Stimulated activated naive CD8-positive, alpha-beta T cell treated with anti-CD3 and anti-CD28 coated beads, Interleukin-15, Interleukin-2, amounts not matched to agents 100 U/mL and 50 U/mL, for 24 hours (primary cell): ENCODE results near the gene SLC8A1.

Source experiments
- ATAC-seq: fragments of 150-1000 bp; cut with Tn5 transposase; one replicate; pipeline ENCODE4 v1.10.0; 2021
- DNase-seq: peaks from one replicate; pipeline ENCODE4 v3.0.0; 2021

The SLC8A1 gene

DNA sequence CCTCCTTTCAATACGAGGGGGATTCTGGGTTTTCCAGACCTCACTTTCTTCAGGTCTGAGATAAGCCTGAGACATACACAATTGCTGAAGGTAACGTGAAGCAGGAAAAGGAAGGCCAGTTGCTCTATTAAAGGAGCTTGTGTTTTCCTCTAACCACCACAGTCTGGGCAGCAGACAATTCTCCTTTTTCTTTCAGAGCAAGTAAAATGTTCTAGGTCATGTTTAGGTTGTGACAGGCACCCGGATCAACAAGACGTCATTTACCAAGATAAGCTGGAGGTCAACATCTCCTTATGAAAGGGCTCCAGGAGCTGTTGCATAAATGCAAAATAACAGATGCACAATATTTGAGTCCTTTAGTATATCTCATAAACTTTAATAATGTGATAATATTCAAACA is 148.1 kb downstream of the SLC8A1 start:
- ATAC-seq: no peak
- no peak for DNase-seq

DNA sequence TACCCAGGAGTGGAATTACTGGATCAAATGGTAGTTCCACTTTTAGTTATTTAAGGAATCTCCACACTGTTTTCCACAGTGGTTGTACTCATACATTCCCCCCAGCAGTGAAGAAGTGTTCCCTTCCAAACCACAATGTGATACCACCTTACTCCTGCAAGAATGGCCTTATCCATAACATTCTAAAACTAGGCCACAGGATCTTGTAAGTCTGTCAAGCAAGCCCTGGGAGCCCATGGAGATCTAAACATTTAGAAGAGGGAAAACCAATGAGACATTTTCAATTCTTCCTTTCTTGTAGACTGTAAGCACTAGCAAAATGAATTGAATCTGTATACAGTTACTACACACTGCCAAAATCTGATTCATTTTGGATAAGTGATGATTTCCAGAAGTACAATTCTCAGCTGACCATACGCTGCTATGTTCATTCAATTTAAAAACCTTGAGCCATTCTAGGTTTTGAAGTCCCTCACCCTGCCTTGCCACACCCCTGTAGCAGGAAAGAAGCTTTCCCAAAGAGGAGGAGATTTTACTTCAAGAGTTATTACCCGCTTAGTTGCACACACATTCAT is 149.1 kb downstream of the SLC8A1 start:
- no peak for DNase-seq

DNA sequence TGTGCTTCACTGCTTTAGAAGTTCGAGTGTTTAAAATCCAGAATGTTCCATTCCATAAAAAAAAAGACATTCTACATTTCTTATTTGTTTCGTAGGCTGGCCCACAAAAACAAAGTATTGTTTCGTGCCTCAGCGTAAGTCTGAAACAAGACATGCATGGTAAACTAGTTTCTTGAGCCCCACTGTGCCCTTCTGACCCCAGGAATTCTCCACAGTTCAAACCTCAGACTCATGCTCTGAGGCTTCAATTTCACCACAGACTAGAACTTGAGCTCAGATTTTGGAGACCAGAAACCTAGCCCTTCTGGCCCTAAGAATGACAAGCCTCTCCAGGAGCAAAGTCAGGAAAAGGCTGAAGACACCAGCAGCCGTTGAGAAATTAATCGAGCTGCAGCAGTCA is 151.5 kb downstream of the SLC8A1 start:
- no peak for ATAC-seq
- DNase-seq: no peak

More for the DNA sequence above, 149.1 kb downstream of the SLC8A1 start:
- no peak for ATAC-seq

DNA sequence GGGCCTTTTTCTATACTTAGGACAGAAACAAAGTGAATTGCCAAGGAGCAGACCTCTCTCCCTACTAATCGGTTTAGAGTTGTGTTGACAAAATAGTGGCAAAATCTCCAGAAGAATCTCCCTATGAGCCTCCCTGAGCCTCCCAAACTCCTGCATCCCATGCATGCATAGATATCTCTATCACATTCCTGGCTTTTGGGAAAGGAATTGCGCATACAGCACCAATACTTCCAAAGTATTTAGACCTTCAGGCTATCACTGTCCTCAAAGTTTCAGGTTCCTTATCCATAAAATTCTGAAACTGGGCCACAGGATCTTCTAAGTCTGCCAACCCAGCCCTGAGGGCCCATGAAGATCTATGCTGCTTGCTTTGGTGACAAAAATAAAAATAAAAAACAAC is 152.1 kb downstream of the SLC8A1 start:
- DNase-seq: no peak
- no peak for ATAC-seq

DNA sequence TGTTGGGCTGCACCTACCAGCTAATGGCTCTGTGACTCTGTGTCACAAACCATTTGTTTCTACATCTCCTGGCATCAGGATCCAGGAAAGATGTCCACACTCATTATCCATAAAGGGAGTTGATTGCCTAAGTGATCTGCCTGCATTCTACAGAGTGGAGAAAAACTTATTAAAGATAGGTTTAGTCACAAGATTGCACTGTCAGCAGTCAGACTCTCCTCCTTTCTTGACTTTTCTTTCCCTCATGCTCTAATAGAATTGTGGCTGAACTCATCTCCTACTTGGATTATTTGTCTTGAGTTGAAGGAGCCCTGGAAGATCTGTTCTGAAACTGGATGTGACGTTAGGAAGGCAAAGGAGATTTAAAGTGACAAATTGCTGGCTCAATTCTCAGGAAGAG is 152.7 kb downstream of the SLC8A1 start:
- no peak for ATAC-seq

DNA sequence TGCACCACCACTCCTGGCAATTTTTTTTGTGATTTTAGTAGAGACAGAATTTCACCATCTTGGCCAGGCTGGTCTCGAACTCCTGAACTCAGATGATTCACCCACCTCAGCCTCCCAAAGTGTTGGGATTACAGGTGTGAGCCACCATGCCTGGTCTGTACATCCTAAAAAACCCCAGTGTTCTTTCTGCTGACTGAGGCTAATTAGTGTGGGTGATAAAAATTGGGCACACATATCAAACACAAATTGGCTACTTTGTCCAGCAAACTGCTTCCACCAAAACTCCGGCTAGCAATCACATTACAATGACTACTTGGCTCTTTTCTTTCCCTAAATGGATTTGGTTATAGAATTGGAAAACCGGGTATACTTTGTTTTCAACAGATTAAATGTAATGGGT is 153.9 kb downstream of the SLC8A1 start:
- DNase-seq (no peak), ATAC-seq (no peak)

More for the DNA sequence above, 152.7 kb downstream of the SLC8A1 start:
- no peak for DNase-seq

DNA sequence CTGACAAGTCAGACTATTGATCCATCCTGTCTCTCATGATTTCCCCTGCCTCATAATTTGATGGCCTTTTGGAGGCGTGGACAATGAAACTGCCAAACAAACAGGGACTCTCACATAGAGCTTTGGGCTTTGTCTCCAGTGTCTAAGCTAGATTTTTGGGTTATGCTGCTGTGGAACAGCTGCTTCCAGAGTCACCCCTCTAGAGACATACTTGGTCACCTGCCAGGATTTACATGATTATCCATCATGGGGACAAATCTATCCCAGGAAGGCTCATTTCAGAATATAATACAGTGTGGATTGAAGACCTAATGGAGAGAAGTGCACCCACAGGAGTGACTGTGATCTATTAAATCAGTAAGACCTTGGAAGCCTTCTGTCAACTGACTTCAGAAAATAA is 159.6 kb downstream of the SLC8A1 start:
- ATAC-seq: no peak
- DNase-seq: no peak

DNA sequence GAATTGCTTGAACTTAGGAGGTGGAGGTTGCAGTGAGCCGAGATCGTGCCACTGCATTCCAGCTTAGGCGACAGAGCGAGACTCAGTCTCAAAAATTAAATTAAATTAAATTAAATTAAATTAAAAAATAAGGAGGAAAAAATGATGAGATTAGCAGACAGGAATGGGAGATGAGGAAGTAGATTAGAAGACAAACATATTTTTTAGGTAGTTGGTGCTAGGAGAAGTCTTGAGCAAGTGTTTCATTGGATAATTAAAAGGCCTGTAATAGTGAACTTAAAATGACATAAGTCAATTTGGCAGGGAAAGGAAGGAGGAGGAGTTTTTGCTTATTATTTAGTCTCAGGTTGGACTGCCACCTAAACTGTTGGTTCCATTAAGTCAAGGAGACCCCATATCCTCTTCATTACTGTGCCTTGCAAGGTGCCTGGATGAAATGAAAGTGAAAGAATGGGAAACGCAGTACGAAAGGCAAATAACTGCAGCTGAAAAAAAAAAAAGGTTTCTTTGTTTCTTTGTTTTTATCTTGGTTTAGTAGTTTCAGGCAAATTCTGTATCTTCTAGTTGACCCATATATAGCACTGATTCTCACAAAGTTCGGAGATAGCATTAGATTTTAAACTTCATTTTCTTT is 162.0 kb downstream of the SLC8A1 start:
- DNase-seq (no peak), ATAC-seq (no peak)

DNA sequence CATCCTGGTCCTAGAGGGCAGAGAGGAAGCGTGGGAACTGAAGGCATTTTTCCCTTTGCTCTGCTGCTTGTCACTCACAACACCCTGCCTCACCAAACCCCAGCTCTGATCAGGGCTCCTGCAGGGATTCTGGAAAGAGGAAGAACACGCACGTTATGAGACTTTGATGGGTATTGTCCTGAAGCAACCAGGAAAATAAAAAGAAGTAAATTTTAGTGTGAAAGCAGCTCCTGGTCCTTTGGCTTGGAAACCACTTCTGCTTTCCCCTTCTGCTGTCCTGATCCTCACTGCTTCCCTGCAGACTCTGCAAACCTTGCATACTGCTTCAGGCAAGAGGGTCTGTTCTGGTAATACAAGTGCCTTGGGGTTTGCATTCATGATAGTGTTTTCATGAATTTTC is 164.1 kb downstream of the SLC8A1 start:
- no peak for ATAC-seq
- no peak for DNase-seq

DNA sequence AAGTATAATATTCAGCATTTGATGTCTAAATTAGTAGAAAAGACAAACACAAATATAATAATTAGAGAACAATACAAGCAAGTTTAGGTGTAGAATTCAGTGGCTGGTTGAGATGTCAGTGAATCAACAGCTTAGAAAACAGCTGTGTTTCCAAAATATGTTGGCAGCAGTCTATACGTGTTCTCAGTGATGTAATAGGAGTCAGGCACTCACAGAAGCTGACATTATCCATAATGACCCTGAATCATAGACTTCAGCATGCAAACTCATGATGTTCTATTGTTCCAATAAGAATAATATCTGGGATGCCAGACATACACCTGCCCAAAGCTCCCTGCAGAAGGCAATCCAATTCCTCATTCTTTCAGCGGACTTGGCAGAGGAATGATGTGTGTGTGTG is 164.7 kb downstream of the SLC8A1 start:
- ATAC-seq (no peak), DNase-seq (no peak)

DNA sequence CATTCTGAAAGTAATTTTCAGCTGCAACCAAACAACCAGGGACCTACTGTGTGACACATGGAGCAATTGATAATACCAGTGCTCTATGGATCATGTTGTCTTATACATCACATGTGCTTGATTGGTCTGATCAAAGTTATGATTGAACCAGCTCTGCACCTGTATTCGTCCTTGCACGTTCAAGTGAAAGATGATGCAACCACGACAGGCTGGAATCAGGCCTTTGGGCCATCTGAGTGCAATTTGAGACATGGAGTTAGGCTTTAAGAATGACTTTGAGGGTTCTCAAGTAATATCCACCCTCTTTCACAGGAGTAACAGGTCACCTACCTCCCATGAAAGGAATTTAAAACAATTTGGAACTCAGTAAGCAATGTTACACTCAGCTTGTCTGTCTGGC is 165.2 kb downstream of the SLC8A1 start:
- DNase-seq: no peak
- no peak for ATAC-seq

DNA sequence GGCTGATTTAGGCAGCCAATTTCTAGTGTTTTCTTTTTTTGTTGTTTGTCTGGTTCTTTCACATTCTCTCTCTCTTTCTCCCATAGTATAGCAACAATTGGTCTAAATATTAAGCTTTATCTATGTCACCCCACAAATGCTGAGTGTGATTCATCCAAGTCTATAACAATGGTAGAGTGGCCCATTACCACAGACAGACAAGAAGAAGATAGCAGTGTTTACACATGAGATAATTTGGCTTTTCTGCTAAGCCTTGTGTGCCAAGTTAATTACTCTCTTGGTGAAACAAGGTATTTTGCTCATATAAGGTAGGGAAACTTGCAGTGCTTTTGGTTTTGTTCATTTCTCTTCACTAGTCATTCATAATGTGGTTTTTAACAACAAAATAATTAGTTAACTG is 166.5 kb downstream of the SLC8A1 start:
- ATAC-seq: no peak
- no peak for DNase-seq

DNA sequence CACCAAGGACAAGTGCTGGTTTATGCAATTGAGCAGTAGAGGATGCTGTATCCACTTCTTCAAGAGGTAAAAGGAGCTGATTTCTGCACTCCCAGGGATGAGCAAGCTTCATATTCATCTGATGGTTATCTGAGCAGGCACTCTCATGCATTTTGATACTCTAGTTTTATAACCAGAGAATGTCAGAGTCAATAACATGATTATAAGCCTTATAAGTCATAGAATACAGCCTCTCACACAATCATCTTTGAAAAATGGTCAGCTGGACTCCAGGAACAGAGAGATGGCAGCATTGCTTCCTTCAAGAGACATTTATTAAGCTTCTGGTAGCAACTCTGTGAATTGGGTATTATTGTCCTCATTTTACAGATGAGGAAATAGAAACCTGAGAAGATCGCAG is 167.1 kb downstream of the SLC8A1 start:
- DNase-seq (no peak), ATAC-seq (no peak)

DNA sequence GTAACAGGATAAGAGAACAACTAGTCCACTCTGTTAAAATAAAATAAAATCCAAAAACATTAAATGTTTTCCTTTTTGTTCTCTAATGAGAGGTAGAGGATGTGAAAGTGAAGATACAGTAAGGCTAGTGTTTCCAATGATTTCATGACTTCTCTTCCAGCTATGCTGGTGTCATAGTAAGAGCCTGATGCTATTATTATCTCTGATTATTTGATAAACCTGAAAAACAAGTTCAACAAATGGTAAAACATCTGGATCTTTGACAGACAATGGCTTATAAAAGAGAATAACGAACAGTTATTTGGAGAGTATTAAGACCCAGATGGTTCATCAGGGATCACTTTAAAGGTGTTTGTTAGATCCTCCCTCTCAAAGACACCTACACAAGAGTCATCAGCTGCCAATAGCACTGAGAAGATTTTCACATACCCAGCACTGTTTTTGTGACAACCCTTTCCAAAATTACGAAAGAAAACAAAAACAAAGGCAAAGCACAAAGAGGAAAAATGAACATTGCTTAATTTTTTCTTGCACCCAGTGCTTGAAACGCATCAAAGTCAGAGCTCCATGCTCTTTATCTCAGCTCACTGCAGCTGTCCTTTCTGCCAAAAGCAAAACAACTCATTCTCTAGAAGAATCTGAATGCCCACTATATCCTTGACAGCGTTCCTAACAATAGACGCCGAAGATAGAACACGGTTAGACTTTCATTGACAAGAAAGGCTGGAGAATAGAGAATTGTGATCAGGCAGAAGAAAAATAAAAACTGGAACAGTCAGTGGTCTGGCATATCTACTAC is 168.6 kb downstream of the SLC8A1 start:
- ATAC-seq (no peak), DNase-seq (no peak)

DNA sequence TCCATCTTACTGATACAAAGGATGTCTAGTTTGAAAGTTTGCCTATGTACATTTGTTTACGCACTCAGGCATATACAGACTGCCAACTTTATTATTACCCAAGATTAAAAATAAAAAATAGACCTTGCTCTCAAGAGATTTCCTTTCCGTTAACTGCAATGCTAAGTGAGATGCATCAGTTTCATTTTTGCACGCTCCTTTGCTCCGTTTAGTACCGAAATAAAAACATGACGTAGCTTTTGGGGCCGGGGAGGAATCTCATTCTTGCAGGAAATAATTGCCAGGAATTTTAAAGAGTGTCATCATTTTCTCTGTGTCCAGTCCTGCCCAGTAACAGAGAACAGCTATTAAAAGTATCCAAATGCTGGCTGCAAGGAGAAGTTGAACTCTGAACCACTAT is 169.5 kb downstream of the SLC8A1 start:
- no peak for DNase-seq
- no peak for ATAC-seq

DNA sequence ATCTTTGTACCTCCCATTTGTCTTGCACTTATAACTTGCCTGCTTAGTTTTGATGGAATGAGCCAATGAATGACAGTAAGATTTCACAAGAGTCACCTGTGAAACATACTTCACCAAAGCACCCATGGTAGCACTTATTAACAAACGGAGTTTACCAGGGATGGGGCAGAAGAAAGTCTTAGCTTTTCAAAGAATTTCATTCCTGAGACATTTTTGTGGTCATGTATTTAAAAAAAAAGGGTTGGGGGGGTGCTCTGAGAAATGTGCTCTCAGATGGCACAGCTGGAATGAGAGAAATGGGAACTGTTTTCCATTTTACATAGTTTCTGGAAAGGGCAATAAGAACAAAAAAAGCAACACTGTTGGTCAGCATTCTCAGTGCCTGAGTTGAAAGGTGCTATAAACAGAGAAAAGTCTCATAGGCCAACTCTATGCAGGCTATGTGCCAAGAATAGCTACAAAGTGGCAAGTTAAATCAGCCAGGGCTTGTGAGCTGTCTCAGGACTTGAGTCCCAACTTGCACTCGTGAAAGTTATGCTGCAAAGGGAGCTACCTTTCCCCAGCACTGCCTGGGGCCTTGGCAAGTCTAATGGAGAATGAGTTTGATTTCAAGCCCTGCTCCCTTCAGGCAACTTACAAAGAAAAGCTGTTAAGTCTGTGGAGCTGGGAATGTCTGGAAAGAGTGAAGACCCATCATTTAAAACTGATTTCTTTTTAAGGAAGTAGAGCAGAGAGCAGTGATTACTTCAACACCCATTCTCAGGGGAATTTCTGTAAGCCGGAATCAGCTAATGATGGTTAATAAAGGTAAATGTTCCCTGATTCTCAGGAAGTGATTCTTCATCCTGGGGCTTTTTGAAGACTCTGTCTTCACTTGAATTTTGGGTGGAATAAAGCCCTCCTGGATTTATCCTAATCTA is 170.6 kb downstream of the SLC8A1 start:
- DNase-seq: no peak
- no peak for ATAC-seq

DNA sequence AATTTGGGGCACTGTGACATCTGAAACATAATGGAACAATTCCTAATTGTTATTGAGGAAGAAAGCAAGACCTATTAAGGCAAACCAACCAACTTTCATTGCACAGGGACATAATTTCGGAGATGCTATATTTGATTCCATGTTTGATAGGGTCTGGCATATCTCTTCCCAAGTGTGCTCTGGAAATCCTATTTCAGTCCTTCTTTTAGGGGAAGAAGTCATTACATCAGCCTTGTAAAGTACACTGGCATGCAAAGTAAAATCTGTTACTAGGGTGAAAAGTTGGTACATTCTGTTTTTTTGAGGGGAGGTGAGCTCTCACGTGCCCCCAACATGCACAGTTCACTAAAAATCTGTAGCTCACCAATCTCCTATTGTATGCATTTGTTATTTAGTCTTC is 172.4 kb downstream of the SLC8A1 start:
- ATAC-seq: no peak

DNA sequence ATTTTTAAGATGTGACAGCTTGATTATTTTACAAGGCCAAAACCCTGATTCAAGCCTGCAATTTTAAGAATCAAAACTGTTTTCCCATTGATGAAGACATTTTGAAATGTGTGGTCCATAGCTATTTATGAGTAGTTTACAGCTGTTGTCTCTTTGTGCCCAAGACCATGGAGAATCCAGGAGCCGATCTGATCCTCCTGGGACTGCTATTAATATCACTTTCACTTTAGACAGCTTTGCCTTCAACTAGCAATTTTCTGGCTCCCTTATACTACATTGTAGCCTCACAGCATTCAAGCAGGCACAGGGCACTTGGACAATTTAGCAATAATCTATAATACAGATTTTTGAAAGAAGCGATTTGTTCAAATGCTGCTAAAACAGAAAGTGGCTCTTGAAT is 172.9 kb downstream of the SLC8A1 start:
- ATAC-seq (no peak), DNase-seq (no peak)

More for the DNA sequence above, 172.4 kb downstream of the SLC8A1 start:
- DNase-seq: no peak

DNA sequence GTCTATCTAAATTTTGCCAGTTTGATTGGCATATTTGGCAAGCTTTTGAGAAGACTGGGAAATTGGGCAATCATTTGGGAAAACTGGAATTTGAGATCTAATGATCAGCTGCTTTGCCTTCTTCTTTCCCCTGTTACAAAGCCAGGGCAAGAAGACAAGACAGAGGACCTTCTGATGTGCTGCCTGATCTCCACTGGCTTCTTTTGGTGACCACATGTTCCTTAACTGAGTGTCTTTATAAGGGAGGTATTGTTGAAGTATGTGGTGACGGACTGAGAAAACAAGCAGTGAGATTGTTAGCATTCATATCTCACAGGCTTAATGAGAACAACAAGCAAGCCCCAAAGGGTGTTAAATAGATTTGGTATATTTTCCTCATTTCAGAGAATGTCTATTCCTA is 175.8 kb downstream of the SLC8A1 start:
- no peak for DNase-seq
- ATAC-seq: no peak

DNA sequence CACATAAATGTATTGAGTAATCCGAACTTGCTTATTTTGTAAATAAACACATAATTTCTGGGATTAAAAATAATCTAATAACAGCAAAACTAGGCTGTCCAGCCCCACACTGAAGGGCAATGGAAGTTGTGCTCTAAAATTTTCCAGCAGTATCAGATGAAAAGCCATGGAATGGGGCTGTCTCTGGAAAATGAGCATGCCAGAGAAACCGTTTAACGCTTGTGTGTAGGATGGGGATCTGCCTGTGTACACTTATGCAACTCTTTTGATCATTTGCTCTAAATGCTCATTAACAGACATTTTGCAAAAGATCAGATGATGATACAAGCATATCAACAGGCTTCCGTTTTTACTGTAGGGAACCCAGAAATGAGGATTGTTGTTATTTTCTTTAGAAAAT is 177.6 kb downstream of the SLC8A1 start:
- no peak for ATAC-seq
- DNase-seq: no peak

DNA sequence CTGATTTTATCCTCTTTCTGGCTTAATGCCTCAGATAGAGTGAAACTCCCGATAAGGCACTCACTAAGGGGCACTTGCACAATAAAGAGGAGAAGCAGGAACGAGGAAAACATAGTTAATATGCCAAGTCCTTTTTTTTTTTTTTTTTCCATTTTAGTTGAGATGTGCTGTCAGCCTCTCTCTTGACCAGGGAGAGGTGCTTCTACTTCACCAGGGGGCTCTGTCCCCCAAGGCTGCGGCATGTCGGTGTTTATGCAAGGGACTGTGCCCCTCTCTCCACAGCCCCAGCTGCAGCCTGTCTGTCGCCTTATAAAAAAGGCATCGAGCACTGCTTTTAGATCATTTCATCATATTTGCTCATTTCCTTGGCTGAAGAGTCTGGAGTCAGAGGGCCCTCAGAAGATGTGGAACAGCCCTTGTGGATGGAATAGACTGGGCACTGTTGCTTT is 178.1 kb downstream of the SLC8A1 start:
- no peak for ATAC-seq
- DNase-seq: no peak

DNA sequence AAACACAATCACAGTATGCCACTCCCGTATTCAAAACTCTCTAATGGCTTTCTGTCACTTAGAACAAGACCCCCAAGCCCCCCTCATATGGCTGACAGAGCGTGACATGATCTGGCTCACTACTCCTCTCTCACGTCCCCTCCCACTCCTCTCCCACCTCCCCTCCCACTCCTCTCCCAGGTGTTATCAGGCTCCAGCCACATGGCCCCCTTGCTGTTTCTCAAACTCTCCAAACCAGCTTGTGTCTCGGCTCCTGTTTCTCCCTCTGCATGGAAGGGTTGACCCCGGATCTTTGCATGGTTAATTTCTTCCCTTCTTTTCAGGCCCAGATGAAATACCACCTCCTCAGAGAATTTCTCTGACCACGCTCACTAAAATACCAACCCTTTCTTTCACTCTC is 180.8 kb downstream of the SLC8A1 start:
- no peak for ATAC-seq
- no peak for DNase-seq

DNA sequence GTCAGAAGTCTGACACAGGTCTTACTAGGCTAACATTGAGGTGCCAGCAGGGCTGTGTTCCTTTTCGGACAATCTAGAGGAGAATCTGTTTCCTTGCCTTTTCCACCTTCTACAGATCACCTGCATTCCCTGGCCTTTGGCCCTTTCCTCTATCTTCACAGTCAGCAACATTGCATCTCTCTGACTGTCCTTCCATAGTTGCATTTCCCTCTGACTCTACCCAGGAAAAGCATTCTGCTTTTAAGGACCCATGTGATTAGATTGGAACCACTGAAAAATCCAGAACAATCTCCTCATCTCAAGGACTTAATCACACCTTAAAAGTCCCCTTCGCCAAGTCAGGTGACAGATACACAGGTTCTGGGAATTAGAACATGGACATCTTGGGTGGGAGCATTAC is 181.5 kb downstream of the SLC8A1 start:
- DNase-seq (no peak), ATAC-seq (no peak)
